MCF 10A (cell line): ENCODE measurements around the gene MSANTD1. TPM values are rescaled to one million over a fixed set of nuclear protein-coding genes. Genes with fewer than 3 reads are reported as not detected.

ENCODE experiments used
- BruUV-seq: library from RNA; stranded (reverse); fragments of 400-500 nt; replicated peaks from 2 replicates; lab custom pipeline; 2021; lab: Mats Ljungman, UMichigan
- CTCF ChIA-PET: fragments of 300-600 bp; sonication (Branson Sonifier 250); formaldehyde crosslinking; extraction: SDS; loops from one replicate; lab custom pipeline; 2021; ENCODE audit warnings: antibody characterized with exemption, inconsistent platforms; lab: Yijun Ruan, JAX
- POLR2A ChIA-PET: fragments of 300-600, 350-650 bp; sonication (Branson Sonifier 250); formaldehyde crosslinking; extraction: SDS; loops from one replicate; lab custom pipeline; 2020; ENCODE audit warnings: antibody characterized with exemption, inconsistent platforms; lab: Yijun Ruan, JAX
- DNase-seq: peaks from one replicate; pipeline ENCODE4 v3.0.0-alpha.2; 2018; ENCODE audit not compliant: unreplicated experiment
- H3K27ac Mint-ChIP-seq: one replicate; pipeline ENCODE4 v1.8.0; 2022; ENCODE audit warnings: mild to moderate bottlenecking, low read depth, mixed read lengths; ENCODE audit not compliant: unreplicated experiment
- H3K27me3 Mint-ChIP-seq: one replicate; pipeline ENCODE4 v1.8.0; 2022; ENCODE audit warnings: mixed read lengths; ENCODE audit not compliant: insufficient read depth, unreplicated experiment
- H3K36me3 Mint-ChIP-seq: one replicate; pipeline ENCODE4 v1.8.0; 2022; ENCODE audit warnings: mild to moderate bottlenecking, moderate library complexity, mixed read lengths; ENCODE audit not compliant: insufficient read depth, unreplicated experiment
- H3K4me1 Mint-ChIP-seq: one replicate; pipeline ENCODE4 v1.8.0; 2022; ENCODE audit warnings: mixed read lengths; ENCODE audit not compliant: insufficient read depth, unreplicated experiment
- H3K4me3 Mint-ChIP-seq: one replicate; pipeline ENCODE4 v1.8.0; 2022; ENCODE audit warnings: mild to moderate bottlenecking, moderate library complexity, mixed read lengths; ENCODE audit not compliant: unreplicated experiment
- H3K9me3 Mint-ChIP-seq: one replicate; pipeline ENCODE4 v1.8.0; 2022; ENCODE audit warnings: mixed read lengths; ENCODE audit not compliant: unreplicated experiment
- intact Hi-C: fragments of 100-400 bp; cut with micrococcal nuclease; formaldehyde crosslinking; loops from 2 replicates; pipeline ENCODE4 v1.14.1; 2022
- total RNA-seq: library from RNA; stranded (reverse); gene quantifications from 2 replicates; pipeline ENCODE4 v1.2.3, GENCODE V29; 2022
- TF ChIP-seq, protein P1 (sequence below): fragments of 200-600 bp; IDR thresholded peaks from one replicate; pipeline ENCODE4 v1.8.0; 2022; ENCODE audit warnings: antibody characterized with exemption, mild to moderate bottlenecking; ENCODE audit not compliant: unreplicated experiment

The MSANTD1 gene
- total RNA-seq, 1 experiment from 2014 or later = 0.37 TPM

- peaks cover 81% of the 10 kb centered on the region for H3K36me3 Mint-ChIP-seq
- BruUV-seq = no TSS peak
- H3K27ac Mint-ChIP-seq = no peak overlapping the region
- intact Hi-C loops = no loop called here
- CTCF ChIA-PET = interaction anchor here (0.5 kb wide), 1 partner anchor 109 kb away, joined by 3 read pairs; no protein-coding TSS in a partner anchor
- H3K4me3 Mint-ChIP-seq = no peak overlapping the region
- no peaks in the 10 kb centered on the region for H3K9me3 Mint-ChIP-seq
- POLR2A ChIA-PET = interaction anchor here (1.0 kb wide), 1 partner anchor 9 kb away, joined by 4 read pairs; no protein-coding TSS in a partner anchor
- TF ChIP-seq, protein P1, sequence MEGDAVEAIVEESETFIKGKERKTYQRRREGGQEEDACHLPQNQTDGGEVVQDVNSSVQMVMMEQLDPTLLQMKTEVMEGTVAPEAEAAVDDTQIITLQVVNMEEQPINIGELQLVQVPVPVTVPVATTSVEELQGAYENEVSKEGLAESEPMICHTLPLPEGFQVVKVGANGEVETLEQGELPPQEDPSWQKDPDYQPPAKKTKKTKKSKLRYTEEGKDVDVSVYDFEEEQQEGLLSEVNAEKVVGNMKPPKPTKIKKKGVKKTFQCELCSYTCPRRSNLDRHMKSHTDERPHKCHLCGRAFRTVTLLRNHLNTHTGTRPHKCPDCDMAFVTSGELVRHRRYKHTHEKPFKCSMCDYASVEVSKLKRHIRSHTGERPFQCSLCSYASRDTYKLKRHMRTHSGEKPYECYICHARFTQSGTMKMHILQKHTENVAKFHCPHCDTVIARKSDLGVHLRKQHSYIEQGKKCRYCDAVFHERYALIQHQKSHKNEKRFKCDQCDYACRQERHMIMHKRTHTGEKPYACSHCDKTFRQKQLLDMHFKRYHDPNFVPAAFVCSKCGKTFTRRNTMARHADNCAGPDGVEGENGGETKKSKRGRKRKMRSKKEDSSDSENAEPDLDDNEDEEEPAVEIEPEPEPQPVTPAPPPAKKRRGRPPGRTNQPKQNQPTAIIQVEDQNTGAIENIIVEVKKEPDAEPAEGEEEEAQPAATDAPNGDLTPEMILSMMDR = no peak
- H3K4me1 Mint-ChIP-seq = no peaks in the 10 kb centered on the region
- no peak for DNase-seq
- H3K27me3 Mint-ChIP-seq = no peaks in the 10 kb centered on the region
Measured at GRCh38 chr4:3209551-3210325, 39.2 kb upstream of the MSANTD1 start.

- no peaks in the 10 kb centered on the region for H3K27me3 Mint-ChIP-seq
- ChIA-PET POLR2A (no interaction called here), CTCF (no interaction called here)
- no peak for DNase-seq
- peaks cover 88% of the 10 kb centered on the region for H3K36me3 Mint-ChIP-seq
- H3K27ac Mint-ChIP-seq = no peak overlapping the region
- intact Hi-C loops = no loop called here
- no peaks in the 10 kb centered on the region for H3K4me1 Mint-ChIP-seq
- TF ChIP-seq, protein P1 = no peak
- no peak overlapping the region for H3K4me3 Mint-ChIP-seq
- BruUV-seq = no TSS peak
- H3K9me3 Mint-ChIP-seq = no peaks in the 10 kb centered on the region
Measured at GRCh38 chr4:3210467-3210866, 38.5 kb upstream of the MSANTD1 start.

- H3K27ac Mint-ChIP-seq = no peak overlapping the region
- no TSS peak for BruUV-seq
- intact Hi-C loops = no loop called here
- no peaks in the 10 kb centered on the region for H3K9me3 Mint-ChIP-seq
- H3K4me1 Mint-ChIP-seq = no peaks in the 10 kb centered on the region
- TF ChIP-seq, protein P1 = no peak
- H3K4me3 Mint-ChIP-seq = no peak overlapping the region
- ChIA-PET CTCF (interaction anchor here (0.6 to 1.7 kb wide), 2 partner anchors 18 to 86 kb away, joined by 3 to 6 read pairs; no protein-coding TSS in a partner anchor), POLR2A (no interaction called here)
- DNase-seq = no peak
- H3K36me3 Mint-ChIP-seq = peaks cover 90% of the 10 kb centered on the region
- no peaks in the 10 kb centered on the region for H3K27me3 Mint-ChIP-seq
Measured at GRCh38 chr4:3211866-3212265, 37.1 kb upstream of the MSANTD1 start.

- H3K4me3 Mint-ChIP-seq = no peak overlapping the region
- TF ChIP-seq, protein P1 = no peak
- peaks cover 90% of the 10 kb centered on the region for H3K36me3 Mint-ChIP-seq
- no peaks in the 10 kb centered on the region for H3K27me3 Mint-ChIP-seq
- no peak for DNase-seq
- BruUV-seq = no TSS peak
- ChIA-PET CTCF (interaction anchor here (0.6 to 1.7 kb wide), 3 partner anchors 19 to 86 kb away, joined by 3 to 6 read pairs (median 3); no protein-coding TSS in a partner anchor), POLR2A (no interaction called here)
- H3K9me3 Mint-ChIP-seq = no peaks in the 10 kb centered on the region
- H3K4me1 Mint-ChIP-seq = no peaks in the 10 kb centered on the region
- intact Hi-C loops = no loop called here
- H3K27ac Mint-ChIP-seq = no peak overlapping the region
Measured at GRCh38 chr4:3212391-3213105, 36.4 kb upstream of the MSANTD1 start.
